CD4-positive, alpha-beta T cell treated with Interleukin-12 subunit alpha and Interleukin-12 subunit beta, for 1 hour (primary cell): Measurements from ENCODE around the gene NTM.
"Not testable (repeated sequence)": the region's sequence is repeated elsewhere in the genome, so short reads cannot be mapped to it uniquely, and the experiment has no call there.

Experiments
- DNase-seq: peaks from one replicate; pipeline ENCODE4 v3.0.0-alpha.2; 2020

Gene NTM

GRCh38 chr11:132318421-132319157 lies 948.2 kb downstream of the NTM start:
- DNase-seq: no peak

GRCh38 chr11:132319419-132319818 lies 949.0 kb downstream of the NTM start:
- not testable (repeated sequence) for DNase-seq

- DNase-seq: no peak
Measured at GRCh38 chr11:132330515-132330914, 960.1 kb downstream of the NTM start.

GRCh38 chr11:132332521-132332920 lies 962.1 kb downstream of the NTM start:
- no peak for DNase-seq

- no peak for DNase-seq
Measured at GRCh38 chr11:132334769-132335280, 964.4 kb downstream of the NTM start.

GRCh38 chr11:132335311-132335710 lies 964.9 kb downstream of the NTM start:
- DNase-seq: no peak

- DNase-seq: no peak
Measured at GRCh38 chr11:132336781-132337535, 966.5 kb downstream of the NTM start.

GRCh38 chr11:132337819-132338416 lies 967.5 kb downstream of the NTM start:
- DNase-seq: no peak

- no peak for DNase-seq
Measured at GRCh38 chr11:132342408-132342807, 972.0 kb downstream of the NTM start.

GRCh38 chr11:132343445-132344175 lies 973.2 kb downstream of the NTM start:
- DNase-seq: no peak

GRCh38 chr11:132346558-132347148 lies 976.2 kb downstream of the NTM start:
- no peak for DNase-seq

GRCh38 chr11:132347156-132348090 lies 977.0 kb downstream of the NTM start:
- no peak for DNase-seq

GRCh38 chr11:132349811-132350733 lies 979.7 kb downstream of the NTM start:
- no peak for DNase-seq

GRCh38 chr11:132351050-132351449 lies 980.6 kb downstream of the NTM start:
- DNase-seq: no peak

GRCh38 chr11:132352497-132352896 lies 982.1 kb downstream of the NTM start:
- DNase-seq: no peak

- no peak for DNase-seq
Measured at GRCh38 chr11:132353255-132353654, 982.8 kb downstream of the NTM start.

- DNase-seq: peak; percentile 10
Measured at GRCh38 chr11:132357811-132358572, 987.6 kb downstream of the NTM start.

- DNase-seq: no peak
Measured at GRCh38 chr11:132358573-132358953, 988.1 kb downstream of the NTM start.

- no peak for DNase-seq
Measured at GRCh38 chr11:132361011-132361550, 990.7 kb downstream of the NTM start.
